HL-60 (cell line): Measurements from ENCODE around the gene VPS13D.

Experiments
- DNase-seq, 2 experiments: peaks; one replicate each; pipeline ENCODE4 v3.0.0-alpha.2; 2010 to 2020; ENCODE audit warnings: low read depth in 1 of 2, low spot score in 1 of 2
- H3K27ac ChIP-seq: fragments of 250-450 bp; sonication (Bioruptor Pico); replicated peaks from 2 replicates; pipeline ENCODE4 v1.5.1; 2020; ENCODE audit warnings: mild to moderate bottlenecking, moderate library complexity
- H3K27me3 ChIP-seq: fragments of 250-450 bp; sonication (Bioruptor Pico); 2 replicates; pipeline ENCODE4 v1.5.1; 2021; ENCODE audit warnings: mild to moderate bottlenecking, moderate library complexity; ENCODE audit not compliant: insufficient read depth, poor library complexity, severe bottlenecking
- H3K4me3 ChIP-seq: replicated peaks from 2 replicates; pipeline ENCODE4 v1.5.1; 2011; ENCODE audit warnings: mild to moderate bottlenecking, control low read depth, low read length; ENCODE audit not compliant: insufficient read depth
- CTCF ChIP-seq: IDR thresholded peaks from one replicate; pipeline ENCODE4 v1.5.1; 2011; ENCODE audit warnings: low read length, control low read depth, inconsistent platforms; ENCODE audit not compliant: insufficient read depth
- GABPA ChIP-seq: IDR thresholded peaks from 2 replicates; pipeline ENCODE4 v1.6.1; 2012; ENCODE audit warnings: low read depth
- POLR2AphosphoS5 ChIP-seq: IDR thresholded peaks from 2 replicates; pipeline ENCODE4 v1.6.1; 2012; ENCODE audit warnings: low read depth
- REST ChIP-seq: IDR thresholded peaks from 2 replicates; pipeline ENCODE4 v1.6.1; 2012; ENCODE audit warnings: low read depth; ENCODE audit not compliant: insufficient replicate concordance
- SPI1 ChIP-seq: IDR thresholded peaks from 2 replicates; pipeline ENCODE4 v1.6.1; 2012; ENCODE audit warnings: low read depth, mild to moderate bottlenecking, borderline replicate concordance

The VPS13D gene

GRCh38 chr1:12327566-12327965, 97.7 kb downstream of the VPS13D start:
- DNase-seq: no peak
- TF ChIP-seq GABPA (no peak), REST (no peak), CTCF (no peak)
- Histone ChIP-seq H3K4me3 (no peak overlapping the region), H3K27me3 (no peaks in the 10 kb centered on the region), H3K27ac (no peak overlapping the region)

- Histone ChIP-seq H3K27ac (no peak overlapping the region), H3K4me3 (no peak overlapping the region), H3K27me3 (no peaks in the 10 kb centered on the region)
- DNase-seq: no peak
- TF ChIP-seq GABPA: no peak
- no peak for TF ChIP-seq CTCF
- TF ChIP-seq SPI1: no peak
Observed at GRCh38 chr1:12333036-12333785, 103.4 kb downstream of the VPS13D start.

GRCh38 chr1:12335815-12336214, 106.0 kb downstream of the VPS13D start:
- TF ChIP-seq GABPA (no peak), REST (no peak), POLR2AphosphoS5 (no peak), SPI1 (no peak), CTCF (no peak)
- Histone ChIP-seq H3K27me3 (no peaks in the 10 kb centered on the region), H3K27ac (no peak overlapping the region), H3K4me3 (no peak overlapping the region)
- DNase-seq: no peak

GRCh38 chr1:12336413-12336812, 106.6 kb downstream of the VPS13D start:
- no peaks in the 10 kb centered on the region for H3K27me3 ChIP-seq
- DNase-seq: no peak
- no peak overlapping the region for H3K27ac ChIP-seq
- H3K4me3 ChIP-seq: no peak overlapping the region
- TF ChIP-seq CTCF (no peak), GABPA (no peak), REST (no peak), SPI1 (no peak), POLR2AphosphoS5 (no peak)
